ENCODE measurements around the gene HOXA5. TPM values are rescaled to one million over a fixed set of nuclear protein-coding genes. Genes with fewer than 3 reads are reported as not detected.

HOXA5 gene
- total RNA-seq, 1 donor from 2014 or later: not detected

- no peak overlapping the region for H3K27ac Mint-ChIP-seq (ENCODE audit: unreplicated experiment)
- no peak overlapping the region for H3K4me3 Mint-ChIP-seq (ENCODE audit: unreplicated experiment)
- H3K9me3 Mint-ChIP-seq (ENCODE audit: unreplicated experiment): no peaks in the 10 kb centered on the region
Measured at GRCh38 chr7:27148756-27149641, 5.5 kb upstream of the HOXA5 start.

GRCh38 chr7:27148031-27148755, 4.7 kb upstream of the HOXA5 start:
- peaks cover 10% of the 10 kb centered on the region for H3K4me1 Mint-ChIP-seq (ENCODE audit: unreplicated experiment)
- H3K9me3 Mint-ChIP-seq (ENCODE audit: unreplicated experiment): no peaks in the 10 kb centered on the region
- TF ChIP-seq CTCF (IDR thresholded peaks at IDR 0.05): no peak
- H3K27me3 Mint-ChIP-seq (ENCODE audit: unreplicated experiment): peaks cover 86% of the 10 kb centered on the region
- H3K4me3 Mint-ChIP-seq (ENCODE audit: unreplicated experiment): no peak overlapping the region
- peaks cover 2% of the 10 kb centered on the region for H3K36me3 Mint-ChIP-seq (ENCODE audit: unreplicated experiment)
- H3K27ac Mint-ChIP-seq (ENCODE audit: unreplicated experiment): no peak overlapping the region
- peak; percentile 73 for DNase-seq (ENCODE audit: extremely low spot score, unreplicated experiment)

More at GRCh38 chr7:27148756-27149641, 5.5 kb upstream of the HOXA5 start:
- no peak for DNase-seq (ENCODE audit: extremely low spot score, unreplicated experiment)
- peaks cover 89% of the 10 kb centered on the region for H3K27me3 Mint-ChIP-seq (ENCODE audit: unreplicated experiment)
- H3K4me1 Mint-ChIP-seq (ENCODE audit: unreplicated experiment): peaks cover 10% of the 10 kb centered on the region
- no peak for TF ChIP-seq CTCF (IDR thresholded peaks at IDR 0.05)
- H3K36me3 Mint-ChIP-seq (ENCODE audit: unreplicated experiment): peaks cover 2% of the 10 kb centered on the region

- H3K9me3 Mint-ChIP-seq (ENCODE audit: unreplicated experiment): no peaks in the 10 kb centered on the region
- no peak for TF ChIP-seq CTCF (IDR thresholded peaks at IDR 0.05)
- peaks cover 86% of the 10 kb centered on the region for H3K27me3 Mint-ChIP-seq (ENCODE audit: unreplicated experiment)
- no peak for DNase-seq (ENCODE audit: extremely low spot score, unreplicated experiment)
- H3K36me3 Mint-ChIP-seq (ENCODE audit: unreplicated experiment): peaks cover 2% of the 10 kb centered on the region
- H3K4me1 Mint-ChIP-seq (ENCODE audit: unreplicated experiment): peaks cover 14% of the 10 kb centered on the region
- H3K27ac Mint-ChIP-seq (ENCODE audit: unreplicated experiment): no peak within 1 kb of the TSS
- no peak within 1 kb of the TSS for H3K4me3 Mint-ChIP-seq (ENCODE audit: unreplicated experiment)
Measured at GRCh38 chr7:27147199-27148030, 3.9 kb upstream of the HOXA5 start, which contains the start of gene HOXA6. Gene HOXA6 (minus strand): TSS chr7:27147774. CDS start chr7:27147749, 25 bp downstream.

GRCh38 chr7:27146491-27147198, 3.2 kb upstream of the HOXA5 start:
- H3K36me3 Mint-ChIP-seq (ENCODE audit: unreplicated experiment): peaks cover 2% of the 10 kb centered on the region

More at GRCh38 chr7:27146491-27147198, 3.2 kb upstream of the HOXA5 start:
- no peak for TF ChIP-seq CTCF (IDR thresholded peaks at IDR 0.05)
- no peak overlapping the region for H3K27ac Mint-ChIP-seq (ENCODE audit: unreplicated experiment)
- H3K4me1 Mint-ChIP-seq (ENCODE audit: unreplicated experiment): peaks cover 13% of the 10 kb centered on the region
- DNase-seq (ENCODE audit: extremely low spot score, unreplicated experiment): no peak
- H3K27me3 Mint-ChIP-seq (ENCODE audit: unreplicated experiment): peaks cover 85% of the 10 kb centered on the region
- no peaks in the 10 kb centered on the region for H3K9me3 Mint-ChIP-seq (ENCODE audit: unreplicated experiment)
- no peak overlapping the region for H3K4me3 Mint-ChIP-seq (ENCODE audit: unreplicated experiment)
